DND-41 (cell line): ENCODE data around the gene SLBP.

ENCODE experiments used
- CTCF ChIP-seq: IDR thresholded peaks from 2 replicates; pipeline ENCODE4 v1.5.1; 2012; ENCODE audit warnings: borderline replicate concordance, low read length, moderate library complexity, mild to moderate bottlenecking; ENCODE audit not compliant: poor library complexity, severe bottlenecking; ENCODE audit errors: extremely low read depth
- EZH2 ChIP-seq: IDR thresholded peaks from 3 replicates; pipeline ENCODE4 v1.6.1; 2012; ENCODE audit warnings: borderline replicate concordance, low read depth, mild to moderate bottlenecking, moderate library complexity, low read length, inconsistent platforms; ENCODE audit not compliant: severe bottlenecking

GRCh38 chr4:1652088-1652487 lies 60.0 kb downstream of the SLBP start:
- TF ChIP-seq CTCF: no peak
- TF ChIP-seq EZH2: no peak
